Esophagus squamous epithelium (tissue), 5 donors: ENCODE data around the gene SHISA4. TPM values are rescaled to one million over a fixed set of nuclear protein-coding genes. Genes with fewer than 3 reads are reported as not detected.

Source experiments
- DNase-seq: peaks from one replicate; lab custom pipeline; 2025; lab: John Stamatoyannopoulos, UW
- H3K27ac ChIP-seq, 4 donors: fragments of 200-600 bp; sonication (generic); one replicate each; pipeline ENCODE4 v1.5.1; 2016 to 2019; ENCODE audit warnings: mild to moderate bottlenecking in 1 of 4
- H3K27me3 ChIP-seq, 4 donors: fragments of 200-600 bp; sonication (generic); 1 replicate in 3 of 4; 2 replicates in 1 of 4; pipeline versions ENCODE4 v1.5.1 to v1.6.0; 2017 to 2021; ENCODE audit warnings: antibody characterized with exemption in 1 of 4
- H3K36me3 ChIP-seq, 3 donors: fragments of 200-600 bp; sonication (generic); one replicate each; pipeline ENCODE4 v1.5.1; 2016 to 2019
- H3K4me1 ChIP-seq, 3 donors: fragments of 200-600 bp; sonication (generic); one replicate each; pipeline ENCODE4 v1.5.1; 2017 to 2019
- H3K4me3 ChIP-seq, 4 donors: fragments of 200-600 bp; sonication (generic); 1 replicate in 3 of 4; 2 replicates in 1 of 4; pipeline ENCODE4 v1.5.1; 2016 to 2019; ENCODE audit warnings: mild to moderate bottlenecking in 2 of 4, moderate library complexity in 1 of 4
- H3K9me3 ChIP-seq, 3 donors: fragments of 200-600 bp; sonication (generic); one replicate each; pipeline ENCODE4 v1.5.1; 2016 to 2019
- CTCF ChIP-seq, 6 experiments: fragments of 450-650 bp in 4 of 6; fragments of 200-600 bp in 2 of 6; sonication (generic) in 2 of 6; IDR thresholded peaks; one replicate each; pipeline ENCODE4 v1.5.1; 2016 to 2019; ENCODE audit warnings: antibody characterized with exemption in 6 of 6, mild to moderate bottlenecking in 4 of 6, moderate library complexity in 4 of 6
- POLR2A ChIP-seq, 4 donors: fragments of 450-650 bp; IDR thresholded peaks; one replicate each; pipeline ENCODE4 v1.6.1; 2017; ENCODE audit warnings: antibody characterized with exemption in 4 of 4, mild to moderate bottlenecking in 4 of 4, moderate library complexity in 3 of 4
- WGBS, 2 donors: methylation state at CpG; one replicate each; pipeline ENCODE4 v1.1.5; 2018; 5-methylcytosine and 5-hydroxymethylcytosine counted together
- intact Hi-C: fragments of 100-400 bp; cut with DNase I; formaldehyde crosslinking; loops from one replicate; pipeline ENCODE4 v1.15.0; 2022
- total RNA-seq, 4 donors: library from RNA; depleted of rRNA; stranded (reverse); fragments of >200 nt; gene quantifications; one replicate each; pipeline ENCODE4 v1.1.0, GENCODE V29; 2016
- donor health status: DM: yes; HTN: yes; CAD: no.

Gene SHISA4
- total RNA-seq, 4 donors from 2014 or later, result 3.3 to 12.3 (median 5.6) TPM

GRCh38 chr1:201892211-201892610, 3.5 kb downstream of the SHISA4 start:
- Histone ChIP-seq H3K27ac (peak overlapping the region in 2 of 4 donors; percentile 21 to 34), H3K27me3 (peaks cover 0 to 33% (median 0%) of the 10 kb centered on the region in 4 donors), H3K36me3 (no peaks in the 10 kb centered on the region), H3K4me1 (peaks cover 9 to 66% (median 10%) of the 10 kb centered on the region in 3 donors), H3K4me3 (no peak overlapping the region), H3K9me3 (no peaks in the 10 kb centered on the region)
- no peak for DNase-seq
- no peak for TF ChIP-seq CTCF (IDR thresholded peaks at IDR 0.05)
- TF ChIP-seq POLR2A (IDR thresholded peaks at IDR 0.05), result no peak
- intact Hi-C loops, result loop anchor here (10.0 kb wide), 1 partner anchor 233 kb away; the partner anchor contains the start of gene GPR37L1
- 63 to 80% methylated on average over 5 to 6 of the region's 6 CpGs for WGBS, 2 donors

GRCh38 chr1:201893431-201893830, 4.7 kb downstream of the SHISA4 start:
- no peak for DNase-seq
- 65 to 88% methylated on average over 1 to 2 of the region's 3 CpGs for WGBS, 2 donors
- Histone ChIP-seq H3K36me3 (no peaks in the 10 kb centered on the region), H3K4me3 (no peak overlapping the region), H3K9me3 (no peaks in the 10 kb centered on the region), H3K27ac (peak overlapping the region in 2 of 4 donors; percentile 51 to 77), H3K4me1 (peaks cover under 1 to 69% (median 6%) of the 10 kb centered on the region in 3 donors), H3K27me3 (peaks cover 0 to 23% (median 0%) of the 10 kb centered on the region in 4 donors)
- intact Hi-C loops, result loop anchor here (10.0 kb wide), 1 partner anchor 231 kb away; the partner anchor contains the start of gene GPR37L1
- TF ChIP-seq POLR2A (IDR thresholded peaks at IDR 0.05), result no peak
- TF ChIP-seq CTCF (IDR thresholded peaks at IDR 0.05), result no peak

GRCh38 chr1:201894343-201895119, 5.8 kb downstream of the SHISA4 start:
- peaks cover 0 to 69% (median under 1%) of the 10 kb centered on the region in 3 donors for H3K4me1 ChIP-seq
- no peaks in the 10 kb centered on the region for H3K9me3 ChIP-seq
- H3K36me3 ChIP-seq, result no peaks in the 10 kb centered on the region
- no peak for DNase-seq
- intact Hi-C loops, result loop anchor here (5.0 to 10.0 kb wide), 2 partner anchors 78 to 230 kb away; partner anchors contain the start of gene GPR37L1
- WGBS, 2 donors, result 50 to 64% methylated on average over 5 of the region's 5 CpGs
- TF ChIP-seq CTCF (IDR thresholded peaks at IDR 0.05), result no peak
- no peak for TF ChIP-seq POLR2A (IDR thresholded peaks at IDR 0.05)
- H3K27ac ChIP-seq, result peak overlapping the region in 2 of 4 donors; percentile 77 to 85
- no peak overlapping the region for H3K4me3 ChIP-seq
- peaks cover 0 to 13% (median 0%) of the 10 kb centered on the region in 4 donors for H3K27me3 ChIP-seq

GRCh38 chr1:201895120-201895665, 6.5 kb downstream of the SHISA4 start:
- DNase-seq, result no peak
- H3K9me3 ChIP-seq, result no peaks in the 10 kb centered on the region
- intact Hi-C loops, result loop anchor here (5.0 to 10.0 kb wide), 2 partner anchors 77 to 230 kb away; partner anchors contain the start of gene GPR37L1
- peaks cover 0 to 7% (median 0%) of the 10 kb centered on the region in 4 donors for H3K27me3 ChIP-seq
- H3K36me3 ChIP-seq, result no peaks in the 10 kb centered on the region
- H3K4me3 ChIP-seq, result no peak overlapping the region
- 24 to 40% methylated on average over 2 of the region's 7 CpGs for WGBS, 2 donors
- TF ChIP-seq POLR2A (IDR thresholded peaks at IDR 0.05) (no peak), CTCF (IDR thresholded peaks at IDR 0.05) (no peak)
- H3K27ac ChIP-seq, result peak overlapping the region in 3 of 4 donors; percentile 75 to 85 (median 77)
- H3K4me1 ChIP-seq, result peaks cover 0 to 69% (median 0%) of the 10 kb centered on the region in 3 donors
